HFF-Myc (cell line): ENCODE data around the gene EDEM3.
A peak's percentile ranks its signal among the peaks of the same experiment; 100 is the strongest.

Source experiments
- DNase-seq: peaks from one replicate; pipeline ENCODE4 v3.0.0-alpha.2; 2011; ENCODE audit warnings: low read depth; ENCODE audit errors: extremely low read depth
- H3K4me3 ChIP-seq: replicated peaks from 2 replicates; pipeline ENCODE4 v1.5.1; 2011; ENCODE audit warnings: low read depth, mild to moderate bottlenecking, control low read depth, low read length
- TF ChIP-seq, protein P1 (sequence below): IDR thresholded peaks from 2 replicates; pipeline ENCODE4 v1.5.1; 2012; ENCODE audit warnings: mild to moderate bottlenecking, low read depth, low read length, control low read depth; ENCODE audit errors: missing control alignments

Gene EDEM3, protein sequence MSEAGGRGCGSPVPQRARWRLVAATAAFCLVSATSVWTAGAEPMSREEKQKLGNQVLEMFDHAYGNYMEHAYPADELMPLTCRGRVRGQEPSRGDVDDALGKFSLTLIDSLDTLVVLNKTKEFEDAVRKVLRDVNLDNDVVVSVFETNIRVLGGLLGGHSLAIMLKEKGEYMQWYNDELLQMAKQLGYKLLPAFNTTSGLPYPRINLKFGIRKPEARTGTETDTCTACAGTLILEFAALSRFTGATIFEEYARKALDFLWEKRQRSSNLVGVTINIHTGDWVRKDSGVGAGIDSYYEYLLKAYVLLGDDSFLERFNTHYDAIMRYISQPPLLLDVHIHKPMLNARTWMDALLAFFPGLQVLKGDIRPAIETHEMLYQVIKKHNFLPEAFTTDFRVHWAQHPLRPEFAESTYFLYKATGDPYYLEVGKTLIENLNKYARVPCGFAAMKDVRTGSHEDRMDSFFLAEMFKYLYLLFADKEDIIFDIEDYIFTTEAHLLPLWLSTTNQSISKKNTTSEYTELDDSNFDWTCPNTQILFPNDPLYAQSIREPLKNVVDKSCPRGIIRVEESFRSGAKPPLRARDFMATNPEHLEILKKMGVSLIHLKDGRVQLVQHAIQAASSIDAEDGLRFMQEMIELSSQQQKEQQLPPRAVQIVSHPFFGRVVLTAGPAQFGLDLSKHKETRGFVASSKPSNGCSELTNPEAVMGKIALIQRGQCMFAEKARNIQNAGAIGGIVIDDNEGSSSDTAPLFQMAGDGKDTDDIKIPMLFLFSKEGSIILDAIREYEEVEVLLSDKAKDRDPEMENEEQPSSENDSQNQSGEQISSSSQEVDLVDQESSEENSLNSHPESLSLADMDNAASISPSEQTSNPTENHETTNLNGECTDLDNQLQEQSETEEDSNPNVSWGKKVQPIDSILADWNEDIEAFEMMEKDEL

GRCh38 chr1:184754476-184755225 lies at the start of gene EDEM3:
Gene EDEM3, minus strand, starts transcription at chr1:184754858. Its CDS starts 212 bp downstream, at chr1:184754646.
- TF ChIP-seq, protein P1, sequence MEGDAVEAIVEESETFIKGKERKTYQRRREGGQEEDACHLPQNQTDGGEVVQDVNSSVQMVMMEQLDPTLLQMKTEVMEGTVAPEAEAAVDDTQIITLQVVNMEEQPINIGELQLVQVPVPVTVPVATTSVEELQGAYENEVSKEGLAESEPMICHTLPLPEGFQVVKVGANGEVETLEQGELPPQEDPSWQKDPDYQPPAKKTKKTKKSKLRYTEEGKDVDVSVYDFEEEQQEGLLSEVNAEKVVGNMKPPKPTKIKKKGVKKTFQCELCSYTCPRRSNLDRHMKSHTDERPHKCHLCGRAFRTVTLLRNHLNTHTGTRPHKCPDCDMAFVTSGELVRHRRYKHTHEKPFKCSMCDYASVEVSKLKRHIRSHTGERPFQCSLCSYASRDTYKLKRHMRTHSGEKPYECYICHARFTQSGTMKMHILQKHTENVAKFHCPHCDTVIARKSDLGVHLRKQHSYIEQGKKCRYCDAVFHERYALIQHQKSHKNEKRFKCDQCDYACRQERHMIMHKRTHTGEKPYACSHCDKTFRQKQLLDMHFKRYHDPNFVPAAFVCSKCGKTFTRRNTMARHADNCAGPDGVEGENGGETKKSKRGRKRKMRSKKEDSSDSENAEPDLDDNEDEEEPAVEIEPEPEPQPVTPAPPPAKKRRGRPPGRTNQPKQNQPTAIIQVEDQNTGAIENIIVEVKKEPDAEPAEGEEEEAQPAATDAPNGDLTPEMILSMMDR = no peak
- DNase-seq = peak; percentile 99

DNA sequence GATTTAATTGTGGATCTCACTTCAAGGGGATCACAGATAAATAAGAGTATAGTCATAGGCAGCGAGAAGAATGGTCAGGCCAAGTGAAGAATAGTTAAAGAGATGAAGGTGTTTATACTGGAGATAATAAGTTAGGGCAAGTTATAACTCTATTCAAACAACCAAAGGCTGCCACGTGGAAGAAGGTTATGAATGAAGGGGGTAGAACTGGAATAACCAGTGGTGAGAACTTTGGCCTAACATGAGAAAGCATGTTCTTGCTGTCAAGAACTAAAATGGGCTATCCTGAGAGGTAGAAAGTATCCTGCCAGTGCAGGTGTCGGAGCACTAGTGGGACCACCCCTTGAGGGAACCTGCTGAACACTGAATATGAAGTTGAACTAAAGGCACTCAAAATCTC lies 49.6 kb upstream of the EDEM3 start:
- TF ChIP-seq, protein P1 = no peak
- DNase-seq = no peak
- no peak overlapping the region for H3K4me3 ChIP-seq

More at GRCh38 chr1:184754476-184755225, at the start of gene EDEM3:
- H3K4me3 ChIP-seq = peak within 1 kb of the TSS; percentile 87

DNA sequence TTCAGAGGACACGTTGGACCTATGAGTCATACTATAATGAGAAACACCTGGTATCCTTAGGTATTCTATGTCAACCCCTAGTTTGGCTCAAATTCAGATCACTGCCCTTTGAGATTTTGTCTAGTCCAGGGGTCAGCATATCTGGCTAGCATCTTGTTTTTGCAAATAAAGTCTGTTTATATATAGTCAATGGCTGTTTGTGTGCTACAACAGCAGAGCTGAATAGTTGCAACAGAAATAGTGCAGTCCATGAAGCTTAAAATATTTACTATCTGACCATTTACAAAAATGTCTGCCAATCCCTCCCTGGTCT lies 48.5 kb upstream of the EDEM3 start:
- DNase-seq = peak; percentile 73
- H3K4me3 ChIP-seq = no peak overlapping the region
- TF ChIP-seq, protein P1 = no peak

DNA sequence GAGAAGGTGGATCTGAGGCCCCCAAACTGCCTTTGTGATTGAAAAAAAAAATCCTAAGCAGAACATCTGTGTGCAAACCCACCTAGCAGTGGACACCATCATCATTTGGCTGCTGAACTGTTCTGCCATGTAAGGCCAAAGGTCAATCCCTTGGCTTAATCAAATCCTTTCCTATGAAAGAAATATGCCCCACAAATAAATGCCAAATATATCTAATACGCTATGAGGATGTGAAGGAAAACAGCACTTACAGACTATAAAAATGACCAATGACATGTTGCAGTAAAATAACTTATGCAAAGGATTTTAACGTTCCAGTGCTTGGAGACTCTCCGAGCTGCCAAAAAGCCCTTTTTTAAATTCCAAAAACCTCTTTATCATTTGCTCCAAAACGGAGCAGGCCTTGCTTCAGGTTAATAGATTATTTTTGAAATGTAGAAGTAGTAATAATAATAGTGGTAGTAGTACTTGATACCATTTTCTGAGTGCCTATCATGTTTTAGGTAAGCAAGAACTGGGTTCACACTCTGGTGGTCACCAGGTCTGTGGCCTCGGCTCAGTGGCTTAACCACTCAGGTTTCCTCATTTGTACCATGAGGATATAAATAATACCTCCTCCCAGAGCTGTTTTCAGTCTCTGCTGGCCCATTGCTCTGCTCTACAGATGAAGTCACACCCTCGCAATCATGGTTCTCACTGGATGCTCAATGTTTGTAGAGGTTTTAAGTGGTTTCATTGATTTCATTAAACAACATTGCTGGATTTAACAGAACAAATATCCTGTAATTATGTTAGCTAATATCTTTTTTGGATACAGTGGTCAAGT lies 47.9 kb upstream of the EDEM3 start:
- TF ChIP-seq, protein P1 = no peak
- DNase-seq = no peak
- H3K4me3 ChIP-seq = no peak overlapping the region

GRCh38 chr1:184801503-184801902 lies 46.8 kb upstream of the EDEM3 start:
- TF ChIP-seq, protein P1 = no peak
- peak; percentile 86 for DNase-seq
- no peak overlapping the region for H3K4me3 ChIP-seq

GRCh38 chr1:184800876-184801275 lies 46.2 kb upstream of the EDEM3 start:
- no peak overlapping the region for H3K4me3 ChIP-seq
- TF ChIP-seq, protein P1 = no peak
- no peak for DNase-seq
